ENCODE results near the gene NSG2. TPM values are rescaled to one million over a fixed set of nuclear protein-coding genes. Genes with fewer than 3 reads are reported as not detected.
"Not testable (repeated sequence)": the region's sequence is repeated elsewhere in the genome, so short reads cannot be mapped to it uniquely, and the experiment has no call there.

NSG2 gene
- total RNA-seq, 1 experiment from 2014 or later, result 6.5 TPM

- in situ Hi-C loops (cut with HindIII; ENCODE audit: low pct_unique_long_range_greater_than_20kb, low sequenced_read_pairs), result no loop called here
- DNase-seq (ENCODE audit: low read depth), result no peak
These were observed 47.6 kb downstream of the NSG2 start for GRCh38 chr5:174093123-174093522.

GRCh38 chr5:174094857-174095606, 49.5 kb downstream of the NSG2 start:
- no peak for DNase-seq (ENCODE audit: low read depth)
- in situ Hi-C loops (cut with HindIII; ENCODE audit: low pct_unique_long_range_greater_than_20kb, low sequenced_read_pairs), result no loop called here

- in situ Hi-C loops (cut with HindIII; ENCODE audit: low pct_unique_long_range_greater_than_20kb, low sequenced_read_pairs), result no loop called here
- no peak for DNase-seq (ENCODE audit: low read depth)
These were observed 51.1 kb downstream of the NSG2 start for GRCh38 chr5:174096619-174097018.

- peak; percentile 33 for DNase-seq (ENCODE audit: low read depth)
- in situ Hi-C loops (cut with HindIII; ENCODE audit: low pct_unique_long_range_greater_than_20kb, low sequenced_read_pairs), result no loop called here
These were observed 52.1 kb downstream of the NSG2 start for GRCh38 chr5:174097486-174098185.

GRCh38 chr5:174098694-174099093, 53.2 kb downstream of the NSG2 start:
- in situ Hi-C loops (cut with HindIII; ENCODE audit: low pct_unique_long_range_greater_than_20kb, low sequenced_read_pairs), result no loop called here
- DNase-seq (ENCODE audit: low read depth), result no peak

GRCh38 chr5:174100490-174100889, 55.0 kb downstream of the NSG2 start:
- no peak for DNase-seq (ENCODE audit: low read depth)
- in situ Hi-C loops (cut with HindIII; ENCODE audit: low pct_unique_long_range_greater_than_20kb, low sequenced_read_pairs), result no loop called here

- in situ Hi-C loops (cut with HindIII; ENCODE audit: low pct_unique_long_range_greater_than_20kb, low sequenced_read_pairs), result no loop called here
- no peak for DNase-seq (ENCODE audit: low read depth)
These were observed 55.8 kb downstream of the NSG2 start for GRCh38 chr5:174101195-174101730.

- in situ Hi-C loops (cut with HindIII; ENCODE audit: low pct_unique_long_range_greater_than_20kb, low sequenced_read_pairs); DNase-seq (ENCODE audit: low read depth): not testable (repeated sequence)
These were observed 57.1 kb downstream of the NSG2 start for GRCh38 chr5:174102574-174102973.

GRCh38 chr5:174106997-174107655, 61.6 kb downstream of the NSG2 start:
- in situ Hi-C loops (cut with HindIII; ENCODE audit: low pct_unique_long_range_greater_than_20kb, low sequenced_read_pairs), result no loop called here
- DNase-seq (ENCODE audit: low read depth), result no peak

- DNase-seq (ENCODE audit: low read depth), result no peak
- in situ Hi-C loops (cut with HindIII; ENCODE audit: low pct_unique_long_range_greater_than_20kb, low sequenced_read_pairs), result no loop called here
These were observed 63.2 kb downstream of the NSG2 start for GRCh38 chr5:174108745-174109144.

GRCh38 chr5:174109698-174110260, 64.3 kb downstream of the NSG2 start:
- in situ Hi-C loops (cut with HindIII; ENCODE audit: low pct_unique_long_range_greater_than_20kb, low sequenced_read_pairs), result no loop called here
- no peak for DNase-seq (ENCODE audit: low read depth)

GRCh38 chr5:174110310-174110709, 64.8 kb downstream of the NSG2 start:
- DNase-seq (ENCODE audit: low read depth), result no peak
- in situ Hi-C loops (cut with HindIII; ENCODE audit: low pct_unique_long_range_greater_than_20kb, low sequenced_read_pairs), result no loop called here

GRCh38 chr5:174111287-174111973, 65.9 kb downstream of the NSG2 start:
- in situ Hi-C loops (cut with HindIII; ENCODE audit: low pct_unique_long_range_greater_than_20kb, low sequenced_read_pairs), result no loop called here
- DNase-seq (ENCODE audit: low read depth), result no peak

- in situ Hi-C loops (cut with HindIII; ENCODE audit: low pct_unique_long_range_greater_than_20kb, low sequenced_read_pairs), result no loop called here
- DNase-seq (ENCODE audit: low read depth), result no peak
These were observed 69.7 kb downstream of the NSG2 start for GRCh38 chr5:174115226-174115625.

- DNase-seq (ENCODE audit: low read depth), result no peak
- in situ Hi-C loops (cut with HindIII; ENCODE audit: low pct_unique_long_range_greater_than_20kb, low sequenced_read_pairs), result no loop called here
These were observed 73.4 kb downstream of the NSG2 start for GRCh38 chr5:174118823-174119467.

GRCh38 chr5:174119468-174119881, 74.0 kb downstream of the NSG2 start:
- in situ Hi-C loops (cut with HindIII; ENCODE audit: low pct_unique_long_range_greater_than_20kb, low sequenced_read_pairs), result no loop called here
- no peak for DNase-seq (ENCODE audit: low read depth)

- in situ Hi-C loops (cut with HindIII; ENCODE audit: low pct_unique_long_range_greater_than_20kb, low sequenced_read_pairs), result no loop called here
- no peak for DNase-seq (ENCODE audit: low read depth)
These were observed 75.0 kb downstream of the NSG2 start for GRCh38 chr5:174120401-174121005.

Data from Caki2 (cell line).